Endothelial cell of umbilical vein (primary cell): Measurements from ENCODE around the gene CARD8. TPM values are rescaled to one million over a fixed set of nuclear protein-coding genes. Genes with fewer than 3 reads are reported as not detected.

Experiments
- BruUV-seq: library from RNA; stranded (reverse); fragments of 400-500 nt; replicated peaks from 2 replicates; lab custom pipeline; 2021; lab: Mats Ljungman, UMichigan
- CTCF ChIA-PET: fragments of 300-600, 350-600 bp; sonication (Branson Sonifier 250); formaldehyde crosslinking; loops from one replicate; lab custom pipeline; 2021; ENCODE audit warnings: antibody characterized with exemption, inconsistent platforms; lab: Charles Lee
- POLR2A ChIA-PET: fragments of 300-600, 350-600 bp; sonication (Branson Sonifier 250); formaldehyde crosslinking; loops from one replicate; lab custom pipeline; 2021; ENCODE audit warnings: antibody characterized with exemption, inconsistent platforms; lab: Charles Lee
- DNase-seq: peaks from one replicate; pipeline ENCODE4 v3.0.0-alpha.2; 2011; ENCODE audit warnings: low read depth, low spot score
- FAIRE-seq: peaks from 2 replicates; lab custom pipeline; 2011; peaks lifted over from hg19 to GRCh38; lab: Jason Lieb, UNC
- H2AFZ ChIP-seq: 2 replicates; pipeline ENCODE4 v1.6.0; 2012; ENCODE audit warnings: low read depth, low read length, control low read depth, inconsistent platforms
- H3K27ac ChIP-seq: 2 replicates; pipeline ENCODE4 v1.5.1; 2011; ENCODE audit warnings: low read depth, mild to moderate bottlenecking, control low read depth, low read length, moderate library complexity; ENCODE audit not compliant: insufficient read depth
- H3K27me3 ChIP-seq, 2 experiments: 2 replicates each; pipeline versions ENCODE4 v1.6.0 to v1.6.1; 2011; ENCODE audit warnings: low read length in 2 of 2, mixed read lengths in 1 of 2; ENCODE audit not compliant: control insufficient read depth in 2 of 2, insufficient read depth in 2 of 2
- H3K36me3 ChIP-seq, 2 experiments: 2 replicates in 1 of 2; 3 replicates in 1 of 2; pipeline ENCODE4 v1.5.1; 2011; ENCODE audit warnings: low read length in 2 of 2, mild to moderate bottlenecking in 1 of 2, moderate library complexity in 1 of 2; ENCODE audit not compliant: control insufficient read depth in 2 of 2, insufficient read depth in 2 of 2; ENCODE audit errors: extremely low read depth in 1 of 2
- H3K4me1 ChIP-seq: 3 replicates; pipeline ENCODE4 v1.5.1; 2011; ENCODE audit warnings: mild to moderate bottlenecking, low read length; ENCODE audit not compliant: control insufficient read depth, insufficient read depth; ENCODE audit errors: extremely low read depth
- H3K4me2 ChIP-seq: 2 replicates; pipeline ENCODE4 v1.6.1; 2011; ENCODE audit warnings: low read length, control low read depth, mixed read lengths; ENCODE audit not compliant: insufficient read depth
- H3K4me3 ChIP-seq, 3 experiments: fragments of 200-600 bp in 1 of 3; sonication (generic), shearing (Covaris generic) in 1 of 3; replicated peaks in 1 of 3; 2 replicates each; pipeline ENCODE4 v1.5.1; 2011 to 2016; ENCODE audit warnings: control low read depth in 3 of 3, low read length in 3 of 3, mild to moderate bottlenecking in 2 of 3, inconsistent platforms in 1 of 3, low read depth in 1 of 3, moderate library complexity in 1 of 3; ENCODE audit not compliant: insufficient read depth in 1 of 3
- H3K79me2 ChIP-seq: 2 replicates; pipeline ENCODE4 v1.6.0; 2012; ENCODE audit warnings: low read length, inconsistent platforms; ENCODE audit not compliant: control insufficient read depth, insufficient read depth
- H3K9ac ChIP-seq: replicated peaks from 2 replicates; pipeline ENCODE3; 2011; ENCODE audit warnings: low read length, control low read depth; ENCODE audit not compliant: insufficient read depth; ENCODE audit errors: extremely low read depth
- H3K9me1 ChIP-seq: replicated peaks from 3 replicates; pipeline ENCODE4 v1.6.0; 2011; ENCODE audit warnings: mild to moderate bottlenecking, low read length; ENCODE audit not compliant: control insufficient read depth, insufficient read depth; ENCODE audit errors: extremely low read depth
- H3K9me3 ChIP-seq: replicated peaks from 2 replicates; pipeline ENCODE4 v1.5.1; 2012; ENCODE audit warnings: low read length, inconsistent platforms; ENCODE audit not compliant: control insufficient read depth, insufficient read depth
- H4K20me1 ChIP-seq: replicated peaks from 2 replicates; pipeline ENCODE3; 2011; ENCODE audit warnings: mild to moderate bottlenecking, low read length; ENCODE audit not compliant: control insufficient read depth, insufficient read depth; ENCODE audit errors: extremely low read depth
- EZH2 ChIP-seq: IDR thresholded peaks from 2 replicates; pipeline ENCODE4 v1.6.1; 2012; ENCODE audit warnings: borderline replicate concordance, low read depth, mild to moderate bottlenecking, moderate library complexity, low read length, inconsistent platforms; ENCODE audit not compliant: severe bottlenecking
- FOS ChIP-seq: IDR thresholded peaks from 2 replicates; pipeline ENCODE4 v1.6.1; 2011; ENCODE audit warnings: mild to moderate bottlenecking, low read length, moderate library complexity, borderline replicate concordance; ENCODE audit not compliant: insufficient read depth
- GATA2 ChIP-seq: IDR thresholded peaks from 2 replicates; pipeline ENCODE4 v1.7.0; 2011; ENCODE audit warnings: low read depth, mild to moderate bottlenecking, moderate library complexity, mixed read lengths, low read length; ENCODE audit not compliant: insufficient read length, insufficient read depth
- JUN ChIP-seq: IDR thresholded peaks from 2 replicates; pipeline ENCODE4 v1.6.1; 2011; ENCODE audit warnings: borderline replicate concordance, low read depth; ENCODE audit not compliant: insufficient read length, insufficient read depth
- MYC ChIP-seq: IDR thresholded peaks from one replicate; pipeline ENCODE4 v1.6.1; 2011; ENCODE audit warnings: mild to moderate bottlenecking, low read depth, low read length
- POLR2A ChIP-seq: IDR thresholded peaks from 2 replicates; pipeline ENCODE4 v1.6.1; 2012; ENCODE audit warnings: low read depth, mild to moderate bottlenecking, control low read depth, low read length
- POLR2AphosphoS5 ChIP-seq: IDR thresholded peaks from 2 replicates; pipeline ENCODE4 v1.6.1; 2012; ENCODE audit warnings: low read depth, mild to moderate bottlenecking, control low read depth, low read length, moderate library complexity; ENCODE audit not compliant: insufficient read depth
- dilution Hi-C: fragments of 300-500 bp; cut with MboI; formaldehyde crosslinking; loops from one replicate; pipeline ENCODE4 v1.15.0; 2019; ENCODE audit warnings: low sequenced_read_pairs; ENCODE audit not compliant: extremely low pct_ligation_motif_present
- intact Hi-C: fragments of 100-400 bp; cut with micrococcal nuclease; formaldehyde crosslinking; loops from one replicate; pipeline ENCODE4 v1.10.0; 2022
- polyA plus RNA-seq, 4 experiments: library from polyadenylated mRNA; depleted of rRNA in 3 of 4; stranded (reverse) in 3 of 4; unstranded in 1 of 4; fragments of >200 nt; gene quantifications; 2 replicates each; pipeline versions ENCODE4 v1.2.1 to v1.2.3, GENCODE V29; 2011 to 2012; ENCODE audit warnings: missing spikeins in 1 of 4
- total RNA-seq: library from RNA; stranded (reverse); gene quantifications from 2 replicates; pipeline ENCODE4 v1.2.3, GENCODE V29; 2021
- TF ChIP-seq, protein P1 (sequence below), 2 donors: IDR thresholded peaks; 1 replicate in 1 of 2; 2 replicates in 1 of 2; pipeline ENCODE4 v1.5.1; 2011; ENCODE audit warnings: low read length in 2 of 2, mild to moderate bottlenecking in 2 of 2, moderate library complexity in 2 of 2, control low read depth in 1 of 2, inconsistent platforms in 1 of 2, low read depth in 1 of 2; ENCODE audit not compliant: insufficient read depth in 1 of 2; ENCODE audit errors: extremely low read depth in 1 of 2
- TF ChIP-seq, protein P2 (sequence below): IDR thresholded peaks from 2 replicates; pipeline ENCODE4 v1.6.1; 2011; ENCODE audit not compliant: insufficient read depth, insufficient read length

The CARD8 gene
- total and polyA plus RNA-seq, 2 donors (not counting 3 experiments of a cell fraction or from before 2014, with no cell fraction given): 64.6 to 123 TPM

DNA sequence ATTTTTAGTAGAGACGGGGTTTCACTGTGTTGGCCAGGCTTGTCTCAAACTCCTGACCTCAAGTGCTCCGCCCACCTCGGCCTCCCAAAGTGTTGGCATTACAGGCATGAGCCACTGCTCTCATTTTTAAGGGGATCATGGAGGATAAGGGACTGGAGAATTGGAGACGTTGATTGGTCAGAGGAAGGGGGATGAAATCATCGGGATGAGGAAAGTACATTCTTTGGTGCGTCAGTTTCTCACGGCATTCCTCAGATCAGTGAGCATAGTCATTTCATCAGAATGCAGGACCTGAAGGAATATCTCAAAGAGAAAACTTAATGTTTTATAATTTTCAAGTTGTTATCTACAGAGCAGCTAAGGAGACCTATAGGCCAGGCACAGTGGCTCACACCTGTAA lies 28.2 kb upstream of the CARD8 start:
- H3K9me3 ChIP-seq: no peaks in the 10 kb centered on the region
- FAIRE-seq: no peak
- CTCF ChIA-PET: interaction anchor here (0.8 kb wide), 1 partner anchor 18 kb away, joined by 3 read pairs; no protein-coding TSS in a partner anchor
- POLR2A ChIA-PET: no interaction called here
- H3K4me1 ChIP-seq: no peaks in the 10 kb centered on the region
- no TSS peak for BruUV-seq
- no peak overlapping the region for H3K4me3 ChIP-seq
- H3K36me3 ChIP-seq: no peaks in the 10 kb centered on the region
- H3K27me3 ChIP-seq: no peaks in the 10 kb centered on the region
- dilution Hi-C loops (no loop called here), intact Hi-C loops (no loop called here)
- no peaks in the 10 kb centered on the region for H3K9me1 ChIP-seq
- TF ChIP-seq JUN: no peak
- TF ChIP-seq GATA2: no peak
- TF ChIP-seq POLR2A: no peak
- no peak for TF ChIP-seq EZH2
- TF ChIP-seq, protein P1, sequence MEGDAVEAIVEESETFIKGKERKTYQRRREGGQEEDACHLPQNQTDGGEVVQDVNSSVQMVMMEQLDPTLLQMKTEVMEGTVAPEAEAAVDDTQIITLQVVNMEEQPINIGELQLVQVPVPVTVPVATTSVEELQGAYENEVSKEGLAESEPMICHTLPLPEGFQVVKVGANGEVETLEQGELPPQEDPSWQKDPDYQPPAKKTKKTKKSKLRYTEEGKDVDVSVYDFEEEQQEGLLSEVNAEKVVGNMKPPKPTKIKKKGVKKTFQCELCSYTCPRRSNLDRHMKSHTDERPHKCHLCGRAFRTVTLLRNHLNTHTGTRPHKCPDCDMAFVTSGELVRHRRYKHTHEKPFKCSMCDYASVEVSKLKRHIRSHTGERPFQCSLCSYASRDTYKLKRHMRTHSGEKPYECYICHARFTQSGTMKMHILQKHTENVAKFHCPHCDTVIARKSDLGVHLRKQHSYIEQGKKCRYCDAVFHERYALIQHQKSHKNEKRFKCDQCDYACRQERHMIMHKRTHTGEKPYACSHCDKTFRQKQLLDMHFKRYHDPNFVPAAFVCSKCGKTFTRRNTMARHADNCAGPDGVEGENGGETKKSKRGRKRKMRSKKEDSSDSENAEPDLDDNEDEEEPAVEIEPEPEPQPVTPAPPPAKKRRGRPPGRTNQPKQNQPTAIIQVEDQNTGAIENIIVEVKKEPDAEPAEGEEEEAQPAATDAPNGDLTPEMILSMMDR (IDR thresholded peaks at IDR 0.05; ENCODE audit: extremely low read depth in 1 of 2, insufficient read depth in 1 of 2, low read depth in 1 of 2, low read length in 2 of 2): no peak
- TF ChIP-seq MYC: no peak
- no peaks in the 10 kb centered on the region for H3K79me2 ChIP-seq
- no peak overlapping the region for H3K9ac ChIP-seq
- DNase-seq: no peak
- H4K20me1 ChIP-seq: no peaks in the 10 kb centered on the region
- H3K4me2 ChIP-seq: no peak overlapping the region
- no peak overlapping the region for H3K27ac ChIP-seq
- H2AFZ ChIP-seq: no peak overlapping the region

DNA sequence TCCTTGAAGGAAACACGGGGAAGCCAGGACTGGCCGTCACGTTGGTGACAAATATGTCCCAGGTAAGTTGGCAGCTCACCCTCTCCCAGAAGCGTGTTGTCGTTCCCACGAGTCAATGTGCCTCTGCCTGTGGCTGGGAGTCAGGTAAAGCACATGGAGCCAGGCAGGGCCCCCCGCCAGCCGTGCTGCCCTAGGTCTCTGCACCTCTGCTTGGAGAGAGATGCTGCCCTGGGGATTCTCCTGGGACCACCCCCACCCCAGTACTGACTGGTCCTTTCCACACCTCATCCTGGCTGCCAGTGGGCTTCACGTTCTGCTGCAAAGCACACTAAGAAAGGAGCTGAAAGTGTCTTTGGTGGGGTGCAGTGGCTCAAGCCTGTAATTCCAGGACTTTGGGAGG lies 24.0 kb upstream of the CARD8 start:
- Histone ChIP-seq H3K27me3 (no peaks in the 10 kb centered on the region), H3K4me3 (no peak overlapping the region), H3K36me3 (no peaks in the 10 kb centered on the region), H3K9me3 (no peaks in the 10 kb centered on the region), H3K9me1 (no peaks in the 10 kb centered on the region), H4K20me1 (no peaks in the 10 kb centered on the region), H3K4me1 (no peaks in the 10 kb centered on the region), H3K27ac (no peak overlapping the region), H3K4me2 (no peak overlapping the region), H3K9ac (no peak overlapping the region), H3K79me2 (no peaks in the 10 kb centered on the region), H2AFZ (no peak overlapping the region)
- FAIRE-seq: no peak
- CTCF ChIA-PET: no interaction called here
- dilution Hi-C loops: no loop called here
- BruUV-seq: no TSS peak
- TF ChIP-seq, protein P1 (IDR thresholded peaks at IDR 0.05; ENCODE audit: extremely low read depth in 1 of 2, insufficient read depth in 1 of 2, low read depth in 1 of 2, low read length in 2 of 2): no peak
- TF ChIP-seq, protein P2, sequence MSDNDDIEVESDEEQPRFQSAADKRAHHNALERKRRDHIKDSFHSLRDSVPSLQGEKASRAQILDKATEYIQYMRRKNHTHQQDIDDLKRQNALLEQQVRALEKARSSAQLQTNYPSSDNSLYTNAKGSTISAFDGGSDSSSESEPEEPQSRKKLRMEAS: no peak
- TF ChIP-seq GATA2 (no peak), EZH2 (no peak), FOS (no peak), MYC (no peak), POLR2AphosphoS5 (no peak), POLR2A (no peak), JUN (no peak)
- POLR2A ChIA-PET: no interaction called here
- no peak for DNase-seq
- intact Hi-C loops: no loop called here
